CD4-positive, alpha-beta T cell treated with Interleukin-17A for 4 hours (primary cell): ENCODE data around the gene ITIH3.

ENCODE experiments used
- DNase-seq: peaks from one replicate; pipeline ENCODE4 v3.0.0-alpha.2; 2020; ENCODE audit warnings: mixed read lengths

The ITIH3 gene

GRCh38 chr3:52827866-52828376 lies 33.3 kb downstream of the ITIH3 start:
- no peak for DNase-seq

- DNase-seq, result no peak
These were observed 34.9 kb downstream of the ITIH3 start for GRCh38 chr3:52829482-52829881.

DNA sequence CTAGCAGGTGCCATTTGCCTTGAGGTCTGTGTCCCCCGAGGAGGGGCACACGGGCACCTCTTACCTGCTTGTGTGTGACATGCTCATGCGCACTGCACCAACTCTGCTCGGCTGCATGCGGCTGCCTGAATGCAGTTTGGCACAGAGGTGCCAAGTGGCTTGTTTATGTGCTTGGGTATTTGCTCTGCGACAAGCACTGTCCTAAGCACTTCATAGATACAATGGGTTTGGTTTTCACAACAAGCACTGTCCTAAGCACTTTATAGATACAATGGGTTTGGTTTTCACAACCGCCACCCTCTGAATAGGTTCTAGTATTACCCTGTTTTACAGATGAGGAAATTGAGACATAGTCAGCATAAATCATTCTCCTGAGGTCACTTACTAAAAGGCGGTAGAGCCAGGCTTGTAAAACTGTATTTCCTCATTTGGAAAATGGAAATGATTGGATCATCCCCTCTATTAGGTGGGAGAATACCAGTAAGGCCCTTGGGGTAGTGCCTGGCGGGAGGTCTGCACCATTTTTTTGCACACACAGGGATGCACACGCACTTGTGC lies 35.4 kb downstream of the ITIH3 start:
- DNase-seq, result no peak

GRCh38 chr3:52830535-52831258 lies 36.1 kb downstream of the ITIH3 start, which contains the start of gene ITIH4:
ITIH4 (minus strand) TSS chr3:52830672; CDS start chr3:52830642, 30 bp downstream.
- no peak for DNase-seq

GRCh38 chr3:52831500-52832301 lies 37.1 kb downstream of the ITIH3 start:
- no peak for DNase-seq

DNA sequence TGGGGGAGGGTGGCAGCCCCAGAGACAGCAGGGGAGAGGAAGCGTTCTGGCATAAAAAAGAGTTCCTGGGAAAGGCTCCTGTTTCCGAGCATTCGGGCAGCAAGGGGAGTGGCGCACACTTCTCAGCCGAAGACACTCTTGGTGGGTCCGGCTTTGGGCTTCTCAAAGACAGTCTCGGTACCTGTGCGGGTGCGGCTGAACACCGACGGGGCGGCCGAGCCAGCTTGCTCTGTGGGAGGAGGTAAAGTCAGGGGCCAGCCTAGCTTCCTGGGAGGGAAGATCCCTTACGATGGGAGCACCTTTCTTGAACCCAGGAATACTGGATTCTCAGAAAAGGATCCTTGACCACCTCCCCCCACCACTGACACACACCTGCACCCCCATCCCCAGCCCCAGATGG lies 38.6 kb downstream of the ITIH3 start:
- no peak for DNase-seq

DNA sequence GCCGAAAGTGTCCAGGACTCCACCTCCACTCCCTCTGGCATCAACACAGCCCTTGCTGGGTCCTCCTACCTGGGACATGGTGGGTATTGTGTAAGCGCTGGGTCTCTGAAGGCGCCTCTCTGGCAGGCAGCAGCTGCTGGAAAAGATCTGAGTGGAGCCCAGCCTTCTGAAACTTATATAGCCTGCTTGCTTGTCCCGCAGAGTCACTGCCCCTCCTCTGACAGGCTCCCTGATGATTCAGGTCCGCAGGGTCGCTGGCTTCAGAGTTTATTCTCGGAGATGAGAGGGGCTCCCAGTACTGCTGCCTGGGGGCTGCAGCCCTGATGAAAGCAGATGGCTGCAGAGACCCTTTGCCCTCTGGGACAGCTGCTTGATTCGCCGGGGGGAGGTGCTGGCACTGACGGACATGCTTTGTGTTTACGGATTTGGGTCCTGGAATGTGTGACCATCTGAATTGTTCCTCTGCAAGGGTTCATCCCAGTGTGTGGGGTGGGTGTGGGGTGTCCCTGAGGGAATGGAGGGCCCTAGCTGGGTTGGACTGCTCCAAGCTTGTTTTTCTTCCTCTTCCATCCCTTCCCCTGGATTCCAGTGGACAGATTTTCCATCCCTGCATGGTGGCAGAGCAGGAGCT lies 40.4 kb downstream of the ITIH3 start, which contains the start of gene MUSTN1:
Gene MUSTN1, minus strand, starts transcription at position 149 of the 631 bp plus-strand sequence. Its CDS starts 71 bp downstream, at position 78.
- DNase-seq, result no peak

- no peak for DNase-seq
These were observed 41.3 kb downstream of the ITIH3 start for GRCh38 chr3:52835766-52836470.

GRCh38 chr3:52836471-52836845 lies 41.9 kb downstream of the ITIH3 start:
- no peak for DNase-seq

DNA sequence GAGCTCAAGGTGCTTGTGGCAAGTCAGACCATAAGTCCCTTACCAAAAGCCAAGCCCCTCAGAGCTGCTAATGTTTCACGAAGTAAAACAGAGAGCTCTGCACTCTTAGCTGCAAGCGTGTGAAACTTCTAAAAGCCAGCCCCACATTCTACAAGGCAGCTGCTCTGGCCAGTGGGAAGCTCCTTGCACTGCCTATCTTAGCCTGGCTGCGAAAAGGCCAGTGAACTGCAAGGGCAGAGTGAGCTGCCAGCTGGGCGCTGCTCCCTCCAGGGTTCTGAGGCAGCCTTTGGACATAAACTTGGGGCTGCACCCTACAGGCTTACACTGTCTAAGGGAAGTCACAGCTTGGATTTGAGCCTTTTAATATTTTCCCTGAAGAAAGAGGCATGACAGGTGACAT lies 42.4 kb downstream of the ITIH3 start:
- DNase-seq, result no peak

GRCh38 chr3:52838561-52839267 lies 44.1 kb downstream of the ITIH3 start:
- peak; percentile 15 for DNase-seq

DNA sequence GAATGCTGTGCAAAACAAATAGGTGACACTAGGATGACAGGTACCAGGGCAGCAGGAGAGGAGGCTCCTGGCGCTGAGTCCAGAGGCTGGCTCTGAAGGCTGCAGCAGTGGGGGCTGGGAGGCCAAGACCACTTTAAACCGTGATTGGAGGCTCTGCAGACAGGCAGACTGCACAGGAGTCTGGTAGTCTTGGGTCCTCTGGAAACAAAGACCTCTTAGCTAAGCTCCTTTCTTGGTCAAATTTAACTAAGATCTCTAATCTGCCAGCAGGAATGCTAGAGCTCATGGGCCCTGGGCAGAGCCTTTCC lies 44.6 kb downstream of the ITIH3 start:
- no peak for DNase-seq

DNA sequence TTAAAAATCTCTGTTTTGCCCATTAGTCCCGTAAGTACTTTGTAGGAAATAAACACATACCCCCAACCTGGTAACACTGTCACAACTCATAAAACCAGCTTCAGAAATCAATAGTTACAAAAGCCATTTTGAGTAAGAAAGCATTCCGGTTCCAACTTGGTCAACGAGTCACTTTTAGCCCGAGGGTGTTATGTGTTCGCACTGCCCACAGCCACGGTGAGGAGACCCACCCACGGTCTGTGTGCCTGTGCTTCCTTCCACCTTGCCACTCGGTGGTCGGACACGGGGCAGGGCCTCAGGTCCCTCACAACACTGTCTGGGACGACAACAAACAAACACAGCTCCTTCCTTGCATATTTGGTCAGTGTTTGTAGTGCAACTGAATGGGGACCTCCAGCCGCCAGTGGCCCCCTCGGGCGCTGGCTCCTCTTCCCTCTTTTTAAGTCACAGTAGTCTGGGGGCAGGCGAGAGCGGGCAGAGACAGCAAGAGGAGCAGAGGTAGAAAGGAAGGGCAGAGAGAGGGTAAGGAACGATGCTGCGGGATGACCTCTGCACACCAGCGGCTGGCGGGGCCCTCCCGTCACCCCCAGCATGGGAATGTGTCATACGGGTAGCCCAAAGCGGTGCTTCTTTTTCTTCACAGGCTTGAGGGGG lies 45.4 kb downstream of the ITIH3 start:
- DNase-seq, result no peak

- DNase-seq, result no peak
These were observed 46.8 kb downstream of the ITIH3 start for GRCh38 chr3:52841211-52841980.

GRCh38 chr3:52841981-52842340 lies 47.4 kb downstream of the ITIH3 start:
- no peak for DNase-seq

- DNase-seq, result no peak
These were observed 47.8 kb downstream of the ITIH3 start for GRCh38 chr3:52842424-52842823.

- no peak for DNase-seq
These were observed 48.7 kb downstream of the ITIH3 start for GRCh38 chr3:52843108-52843865.

- no peak for DNase-seq
These were observed 49.3 kb downstream of the ITIH3 start for GRCh38 chr3:52843881-52844280.

DNA sequence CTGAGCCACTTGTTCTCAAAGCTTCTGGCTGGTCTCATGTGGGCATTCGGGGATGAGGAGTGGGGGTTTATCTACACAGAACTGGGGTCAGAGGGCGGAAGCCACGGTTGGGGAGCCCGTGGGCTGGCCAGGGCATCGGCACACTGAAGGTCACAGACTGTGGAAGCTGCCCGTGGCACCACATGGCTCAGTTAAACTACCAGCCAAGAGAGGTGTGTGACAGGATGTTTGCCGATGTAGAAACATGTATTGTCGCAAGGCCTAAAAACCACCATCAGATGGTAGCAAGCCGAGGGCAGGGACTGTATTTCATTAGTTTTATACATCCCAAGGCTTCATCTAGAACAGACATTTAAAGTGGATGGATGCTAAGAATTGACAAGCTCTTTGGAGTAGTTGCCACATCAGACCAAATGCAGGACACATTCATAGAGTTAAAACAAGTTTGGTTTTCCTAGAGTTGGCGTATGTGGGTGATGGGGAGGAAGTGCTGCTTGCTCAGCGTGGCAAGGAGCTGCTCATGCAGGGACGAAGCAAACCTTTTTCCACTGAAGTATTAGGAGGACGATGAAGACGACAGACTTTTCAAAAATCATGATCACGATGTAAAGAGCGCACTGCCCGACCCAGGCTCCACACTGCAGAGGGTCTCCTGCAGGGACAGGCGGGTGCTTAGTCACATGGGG lies 49.8 kb downstream of the ITIH3 start:
- no peak for DNase-seq
